ENCODE data around the gene VPS37D. TPM values are rescaled to one million over a fixed set of nuclear protein-coding genes. Genes with fewer than 3 reads are reported as not detected.

VPS37D gene
- total and polyA plus RNA-seq, 2 donors (not counting 1 experiment from before 2014, with no cell fraction given) = 0.10 to 0.71 TPM

DNA sequence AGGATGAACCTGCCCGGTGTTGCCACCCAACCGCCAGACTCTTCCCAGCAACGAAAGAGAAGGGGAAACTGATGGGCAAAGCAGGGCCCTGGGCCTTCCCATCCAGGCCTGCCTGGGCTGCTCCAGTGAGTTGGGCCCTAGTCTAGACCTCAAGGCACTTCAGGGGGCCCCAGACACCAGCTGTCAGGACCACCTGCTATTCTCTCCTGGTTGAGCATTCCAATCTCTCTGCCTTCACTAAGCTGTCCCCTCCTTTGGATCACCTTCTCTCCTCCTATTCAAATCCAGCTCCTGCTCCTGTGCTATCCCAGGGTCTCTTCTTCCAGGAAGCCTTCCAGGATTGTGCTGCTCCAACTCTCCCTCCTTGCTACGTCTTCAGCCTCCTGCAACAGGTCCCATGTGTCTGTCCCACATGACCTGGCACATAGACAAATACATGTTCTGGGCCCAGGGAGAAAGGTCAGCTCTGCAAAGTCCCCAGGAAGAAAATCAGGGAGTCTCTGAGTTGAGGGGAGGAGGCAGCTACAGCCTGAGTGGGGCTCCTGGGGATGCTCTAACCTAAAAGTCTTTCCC is 48.8 kb downstream of the VPS37D start:
- H3K4me3 ChIP-seq (ENCODE audit: control extremely low read depth in 1 of 5, extremely low read depth in 1 of 5, insufficient read depth in 1 of 5, low read depth in 2 of 5, low read length in 4 of 5) = no peak overlapping the region
- CTCF ChIA-PET = interaction anchor here (0.8 to 2.3 kb wide), 2 partner anchors 9 to 15 kb away, joined by 3 to 8 read pairs; no protein-coding TSS in a partner anchor
- no peak for ATAC-seq (ENCODE audit: low read depth)
- no peaks in the 10 kb centered on the region for H3K9me3 Mint-ChIP-seq (ENCODE audit: insufficient read depth)
- H3K36me3 ChIP-seq (replicated peaks in 1 of 2; ENCODE audit: control extremely low read depth in 1 of 2, control insufficient read depth in 1 of 2, extremely low read depth in 1 of 2, insufficient read depth in 2 of 2, low read length in 1 of 2) = no peaks in the 10 kb centered on the region
- POLR2A ChIA-PET = interaction anchor here (0.6 kb wide), 1 partner anchor 33 kb away, joined by 5 read pairs; the partner anchor contains the start of genes BUD23 and DNAJC30
- no peak overlapping the region for H3K4me3 Mint-ChIP-seq
- peaks cover 0 to 60% (median 25%) of the 10 kb centered on the region in 4 experiments for H3K27me3 ChIP-seq (replicated peaks in 1 of 4; ENCODE audit: control extremely low read depth in 1 of 4, control insufficient read depth in 3 of 4, insufficient read depth in 4 of 4, low read length in 3 of 4)
- WGBS (ENCODE audit: insufficient coverage) = 85% methylated on average over 3 of the region's 4 CpGs
- peaks cover 20% of the 10 kb centered on the region for H3K4me1 Mint-ChIP-seq
- H4K20me1 ChIP-seq (ENCODE audit: control insufficient read depth, insufficient read depth, low read length, poor library complexity, severe bottlenecking) = peaks cover 12% of the 10 kb centered on the region
- peaks cover 39% of the 10 kb centered on the region for H3K27me3 Mint-ChIP-seq
- no peak overlapping the region for H2AFZ ChIP-seq (ENCODE audit: insufficient read depth, low read depth, low read length, poor library complexity, severe bottlenecking)
- no peak for DNase-seq
- intact Hi-C loops (cut with micrococcal nuclease) = loop anchor here (5.0 kb wide), 1 partner anchor 34 kb away; the partner anchor contains the start of genes BUD23 and DNAJC30
- H3K4me2 ChIP-seq (replicated peaks; ENCODE audit: low read depth, low read length, poor library complexity, severe bottlenecking) = no peak overlapping the region
- H3K9ac ChIP-seq (ENCODE audit: low read length) = no peak overlapping the region
- TF ChIP-seq EZH2 (IDR thresholded peaks at IDR 0.05; ENCODE audit: borderline replicate concordance, insufficient read depth, low read depth, low read length, poor library complexity, severe bottlenecking) = no peak
- TF ChIP-seq, protein P1, sequence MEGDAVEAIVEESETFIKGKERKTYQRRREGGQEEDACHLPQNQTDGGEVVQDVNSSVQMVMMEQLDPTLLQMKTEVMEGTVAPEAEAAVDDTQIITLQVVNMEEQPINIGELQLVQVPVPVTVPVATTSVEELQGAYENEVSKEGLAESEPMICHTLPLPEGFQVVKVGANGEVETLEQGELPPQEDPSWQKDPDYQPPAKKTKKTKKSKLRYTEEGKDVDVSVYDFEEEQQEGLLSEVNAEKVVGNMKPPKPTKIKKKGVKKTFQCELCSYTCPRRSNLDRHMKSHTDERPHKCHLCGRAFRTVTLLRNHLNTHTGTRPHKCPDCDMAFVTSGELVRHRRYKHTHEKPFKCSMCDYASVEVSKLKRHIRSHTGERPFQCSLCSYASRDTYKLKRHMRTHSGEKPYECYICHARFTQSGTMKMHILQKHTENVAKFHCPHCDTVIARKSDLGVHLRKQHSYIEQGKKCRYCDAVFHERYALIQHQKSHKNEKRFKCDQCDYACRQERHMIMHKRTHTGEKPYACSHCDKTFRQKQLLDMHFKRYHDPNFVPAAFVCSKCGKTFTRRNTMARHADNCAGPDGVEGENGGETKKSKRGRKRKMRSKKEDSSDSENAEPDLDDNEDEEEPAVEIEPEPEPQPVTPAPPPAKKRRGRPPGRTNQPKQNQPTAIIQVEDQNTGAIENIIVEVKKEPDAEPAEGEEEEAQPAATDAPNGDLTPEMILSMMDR (IDR thresholded peaks at IDR 0.05) = no peak
- H3K4me1 ChIP-seq (ENCODE audit: control insufficient read depth in 2 of 2, insufficient read depth in 2 of 2, low read length in 2 of 2) = peaks cover 25 to 31% of the 10 kb centered on the region in 2 donors
- H3K79me2 ChIP-seq (ENCODE audit: control insufficient read depth, insufficient read depth, low read length) = no peaks in the 10 kb centered on the region
- H3K9me3 ChIP-seq (ENCODE audit: control extremely low read depth in 1 of 3, control insufficient read depth in 2 of 3, insufficient read depth in 1 of 3, low read length in 2 of 3) = peaks cover 0 to 6% (median 0%) of the 10 kb centered on the region in 3 donors
- no peak overlapping the region for H3K27ac ChIP-seq (ENCODE audit: low read length in 2 of 2)
- H3K27ac Mint-ChIP-seq = no peak overlapping the region
